NB4 (cell line): ENCODE measurements around the gene CBX2.

Experiments
- POLR2A ChIP-seq: IDR thresholded peaks from 2 replicates; pipeline ENCODE4 v1.6.1; 2011; ENCODE audit warnings: mild to moderate bottlenecking; ENCODE audit not compliant: insufficient read length; ENCODE audit errors: extremely low read depth
- TF ChIP-seq, protein P1 (sequence below): IDR thresholded peaks from one replicate; pipeline ENCODE4 v1.5.1; 2012; ENCODE audit warnings: low read depth, low read length

DNA sequence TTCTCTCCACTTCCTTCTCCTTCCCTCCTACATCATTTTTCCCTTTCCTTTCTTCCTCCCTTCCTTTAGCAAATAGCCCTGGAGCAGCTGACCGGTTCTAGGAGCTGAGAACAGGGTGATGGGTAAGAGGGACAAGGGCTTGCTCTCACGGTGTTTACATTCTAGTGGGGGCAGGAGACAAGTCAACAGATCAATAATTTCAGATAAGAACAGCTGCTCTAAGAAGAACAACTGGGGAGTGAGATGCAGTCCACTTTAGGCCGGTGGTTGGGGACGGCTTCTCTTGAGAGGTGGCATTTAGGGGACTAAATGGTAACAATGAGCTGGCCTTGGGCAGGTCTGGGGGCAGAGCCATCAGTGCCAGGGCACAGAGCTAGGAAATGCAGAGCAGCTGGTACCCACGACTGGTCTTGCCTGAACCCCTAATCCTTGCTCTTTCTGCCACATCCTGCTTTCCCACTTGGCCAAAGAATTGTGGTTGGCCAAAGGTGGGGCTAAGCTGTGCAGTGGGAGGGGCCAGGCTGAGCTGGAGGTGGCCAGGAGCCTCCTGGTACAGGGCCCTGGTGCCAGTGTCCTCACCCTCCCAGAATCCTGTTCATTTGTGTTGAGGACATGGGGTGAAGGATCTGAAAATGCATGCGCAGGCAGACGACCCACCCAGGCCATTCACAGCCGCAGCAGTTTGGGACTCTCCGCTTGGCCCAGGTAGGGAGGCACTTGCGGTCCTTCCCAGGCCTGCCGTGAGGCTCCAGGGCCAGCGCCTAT is 43.6 kb downstream of the CBX2 start:
- TF ChIP-seq, protein P1, sequence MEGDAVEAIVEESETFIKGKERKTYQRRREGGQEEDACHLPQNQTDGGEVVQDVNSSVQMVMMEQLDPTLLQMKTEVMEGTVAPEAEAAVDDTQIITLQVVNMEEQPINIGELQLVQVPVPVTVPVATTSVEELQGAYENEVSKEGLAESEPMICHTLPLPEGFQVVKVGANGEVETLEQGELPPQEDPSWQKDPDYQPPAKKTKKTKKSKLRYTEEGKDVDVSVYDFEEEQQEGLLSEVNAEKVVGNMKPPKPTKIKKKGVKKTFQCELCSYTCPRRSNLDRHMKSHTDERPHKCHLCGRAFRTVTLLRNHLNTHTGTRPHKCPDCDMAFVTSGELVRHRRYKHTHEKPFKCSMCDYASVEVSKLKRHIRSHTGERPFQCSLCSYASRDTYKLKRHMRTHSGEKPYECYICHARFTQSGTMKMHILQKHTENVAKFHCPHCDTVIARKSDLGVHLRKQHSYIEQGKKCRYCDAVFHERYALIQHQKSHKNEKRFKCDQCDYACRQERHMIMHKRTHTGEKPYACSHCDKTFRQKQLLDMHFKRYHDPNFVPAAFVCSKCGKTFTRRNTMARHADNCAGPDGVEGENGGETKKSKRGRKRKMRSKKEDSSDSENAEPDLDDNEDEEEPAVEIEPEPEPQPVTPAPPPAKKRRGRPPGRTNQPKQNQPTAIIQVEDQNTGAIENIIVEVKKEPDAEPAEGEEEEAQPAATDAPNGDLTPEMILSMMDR: no peak
- no peak for TF ChIP-seq POLR2A
